ENCODE measurements around the gene EEF1G. TPM values are rescaled to one million over a fixed set of nuclear protein-coding genes. Genes with fewer than 3 reads are reported as not detected.
"Not testable (repeated sequence)": the region's sequence is repeated elsewhere in the genome, so short reads cannot be mapped to it uniquely, and the experiment has no call there.

Gene EEF1G
- total RNA-seq, 2 experiments from 2014 or later = 1,986 to 2,351 TPM

DNA sequence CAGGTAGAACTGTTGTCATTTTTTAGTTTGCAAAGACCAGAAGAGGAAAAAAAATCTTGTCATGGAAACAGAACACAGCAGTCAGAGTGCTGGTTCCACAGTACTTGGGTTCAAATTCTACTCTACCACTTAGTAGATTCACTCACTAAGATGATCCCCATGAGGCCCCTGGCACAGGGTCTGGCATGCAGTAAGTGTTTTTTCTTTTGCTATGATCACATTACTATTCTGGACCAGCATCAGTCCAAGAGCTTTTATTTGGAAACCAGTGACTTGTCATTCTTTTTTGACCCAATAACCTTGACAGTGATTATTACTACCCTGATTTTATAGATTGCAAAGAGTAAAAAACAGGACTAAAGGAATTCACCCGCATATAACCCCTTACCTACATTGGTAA lies 4.1 kb downstream of the EEF1G start:
- ATAC-seq (no peak), DNase-seq (no peak)
- H3K9me3 Mint-ChIP-seq (ENCODE audit: low read depth) = no peaks in the 10 kb centered on the region
- POLR2A ChIA-PET = interaction anchor here (0.6 to 1.4 kb wide), 3 partner anchors 13 to 30 kb away, joined by 3 to 6 read pairs (median 5); no protein-coding TSS in a partner anchor
- CTCF ChIA-PET = interaction anchor here (0.7 to 2.4 kb wide), 8 partner anchors 10 to 1115 kb away, joined by 3 to 15 read pairs (median 4); partner anchors contain the start of genes EML3, ROM1 and TUT1
- H3K27ac Mint-ChIP-seq = peak overlapping the region; percentile 24
- peaks cover 85% of the 10 kb centered on the region for H3K36me3 Mint-ChIP-seq (ENCODE audit: low read depth)
- intact Hi-C loops (cut with DNase I, micrococcal nuclease) = loop anchor here in 1 of 2 experiments (5.0 kb wide), 1 partner anchor 447 kb away; the partner anchor contains the start of gene INCENP
- H3K27me3 Mint-ChIP-seq = no peaks in the 10 kb centered on the region
- peaks cover 64% of the 10 kb centered on the region for H3K4me1 Mint-ChIP-seq
- H3K4me3 Mint-ChIP-seq = no peak overlapping the region

DNA sequence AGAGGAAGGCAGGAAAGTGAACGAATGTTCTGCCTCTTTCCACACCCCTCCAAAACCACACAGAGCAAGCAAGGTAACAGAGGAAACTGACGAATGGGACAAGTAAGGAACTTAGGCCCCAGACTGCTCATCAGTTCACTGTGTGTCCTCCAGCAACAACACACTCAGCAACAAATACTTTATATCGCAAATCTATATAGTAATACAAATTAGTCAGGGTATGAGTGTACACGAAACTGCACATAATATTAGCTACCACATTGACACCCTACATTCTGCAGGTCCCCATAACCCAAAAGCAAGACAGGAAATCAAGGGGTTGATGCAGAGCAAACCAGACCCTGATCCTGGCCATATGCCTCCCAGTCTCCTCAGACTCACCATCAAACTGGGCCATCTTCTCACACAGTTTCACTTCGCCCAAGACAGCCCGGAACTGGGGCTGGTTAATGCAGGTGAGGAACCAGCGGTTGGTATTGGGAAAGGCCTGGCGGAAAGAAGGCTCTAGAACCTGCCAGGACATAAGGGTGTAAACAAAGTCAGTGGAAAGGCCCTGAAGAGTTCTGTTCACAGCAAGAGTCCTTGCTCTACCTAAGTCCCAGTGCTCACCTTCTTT lies 6.6 kb downstream of the EEF1G start:
- no peaks in the 10 kb centered on the region for H3K9me3 Mint-ChIP-seq (ENCODE audit: low read depth)
- no peaks in the 10 kb centered on the region for H3K27me3 Mint-ChIP-seq
- ATAC-seq (peak; percentile 38), DNase-seq (no peak)
- H3K36me3 Mint-ChIP-seq (ENCODE audit: low read depth) = peaks cover 68% of the 10 kb centered on the region
- peaks cover 61% of the 10 kb centered on the region for H3K4me1 Mint-ChIP-seq
- ChIA-PET POLR2A (interaction anchor here (2.2 kb wide), 1 partner anchor 10 kb away, joined by 7 read pairs; no protein-coding TSS in a partner anchor), CTCF (interaction anchor here (0.5 to 2.3 kb wide), 5 partner anchors 8 to 283 kb away, joined by 4 to 7 read pairs (median 4); no protein-coding TSS in a partner anchor)
- intact Hi-C loops (cut with DNase I, micrococcal nuclease) = no loop called here
- H3K27ac Mint-ChIP-seq = peak overlapping the region; percentile 73
- no peak overlapping the region for H3K4me3 Mint-ChIP-seq

DNA sequence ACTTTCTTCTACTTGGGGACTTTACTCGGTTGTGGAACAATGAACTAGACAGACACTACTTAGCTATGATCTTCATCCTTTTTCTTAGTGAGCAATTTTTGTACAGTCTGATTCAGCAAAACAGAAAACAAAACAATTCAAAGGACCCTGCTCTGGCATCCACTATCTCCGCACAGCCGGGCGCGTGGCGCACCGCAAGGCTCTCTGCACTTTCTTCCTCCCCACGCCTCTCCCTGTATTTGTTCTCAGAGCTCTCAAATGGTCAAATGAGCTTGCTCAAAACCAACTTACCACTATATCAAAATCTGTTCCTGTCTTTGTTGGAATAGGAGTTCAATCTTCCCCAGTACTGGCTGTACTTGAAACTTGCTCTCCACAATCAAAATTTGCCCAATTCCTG lies 7.4 kb downstream of the EEF1G start:
- intact Hi-C loops (cut with DNase I, micrococcal nuclease) = no loop called here
- POLR2A ChIA-PET = interaction anchor here (0.7 to 2.2 kb wide), 2 partner anchors 9 to 27 kb away, joined by 3 to 7 read pairs; no protein-coding TSS in a partner anchor
- Mint-ChIP-seq H3K27ac (peak overlapping the region; percentile 68), H3K9me3 (ENCODE audit: low read depth) (no peaks in the 10 kb centered on the region), H3K27me3 (no peaks in the 10 kb centered on the region), H3K4me1 (peaks cover 59% of the 10 kb centered on the region), H3K4me3 (no peak overlapping the region), H3K36me3 (ENCODE audit: low read depth) (peaks cover 65% of the 10 kb centered on the region)
- CTCF ChIA-PET = interaction anchor here (0.5 to 2.3 kb wide), 5 partner anchors 9 to 284 kb away, joined by 3 to 7 read pairs (median 4); no protein-coding TSS in a partner anchor
- no peak for DNase-seq
- ATAC-seq = no peak

DNA sequence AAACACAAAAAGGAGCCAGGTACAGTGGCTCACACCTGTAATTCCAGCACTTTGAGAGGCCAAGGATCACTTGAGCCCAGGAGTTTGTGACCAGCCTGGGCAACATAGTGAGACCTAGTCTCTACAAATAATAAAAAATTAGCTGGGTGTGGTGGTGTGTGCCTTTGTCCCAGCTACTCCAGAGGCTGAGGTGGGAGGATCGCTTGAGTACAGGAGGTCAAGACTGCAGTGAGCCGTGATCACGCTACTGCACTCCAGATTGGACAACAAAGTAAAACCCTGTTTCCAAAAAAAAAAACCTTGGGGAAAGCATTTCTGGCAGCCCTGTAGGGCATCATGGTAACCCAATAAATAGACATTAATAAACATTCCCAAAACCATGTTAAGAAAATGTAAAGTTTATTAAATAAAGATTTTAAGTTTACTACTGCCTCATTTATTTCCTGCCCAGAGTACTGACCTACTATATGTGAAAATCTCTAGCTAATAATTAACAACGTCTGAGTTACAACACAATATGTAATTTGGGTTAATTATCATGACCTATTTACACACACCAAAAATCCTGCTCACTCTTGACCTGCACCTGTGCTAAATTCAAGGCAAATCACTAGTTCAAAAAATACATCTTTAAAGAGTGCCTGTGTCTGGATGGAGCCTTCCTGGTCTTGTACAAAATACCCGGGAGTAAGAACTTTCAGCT lies 8.4 kb downstream of the EEF1G start:
- CTCF ChIA-PET = interaction anchor here (0.6 to 2.3 kb wide), 7 partner anchors 8 to 192 kb away, joined by 3 to 7 read pairs (median 3); partner anchors contain the start of gene EEF1G

GRCh38 chr11:62561677-62562230 lies 11.9 kb downstream of the EEF1G start:
- ATAC-seq; DNase-seq; H3K9me3 Mint-ChIP-seq (ENCODE audit: low read depth); intact Hi-C loops (cut with DNase I, micrococcal nuclease); H3K27me3 Mint-ChIP-seq; H3K4me3 Mint-ChIP-seq: not testable (repeated sequence)
- Mint-ChIP-seq H3K4me1 (peaks cover 70% of the 10 kb centered on the region), H3K27ac (peak overlapping the region; percentile 49), H3K36me3 (ENCODE audit: low read depth) (peaks cover 63% of the 10 kb centered on the region)
- POLR2A ChIA-PET = interaction anchor here (1.3 kb wide), 1 partner anchor 137 kb away, joined by 5 read pairs; no protein-coding TSS in a partner anchor
- CTCF ChIA-PET = interaction anchor here (1.0 to 5.2 kb wide), 8 partner anchors 8 to 172 kb away, joined by 3 to 56 read pairs (median 6); no protein-coding TSS in a partner anchor

More for the DNA sequence above, 8.4 kb downstream of the EEF1G start:
- H3K9me3 Mint-ChIP-seq (ENCODE audit: low read depth) = no peaks in the 10 kb centered on the region
- peak overlapping the region; percentile 45 for H3K27ac Mint-ChIP-seq
- no peak overlapping the region for H3K4me3 Mint-ChIP-seq
- intact Hi-C loops (cut with DNase I, micrococcal nuclease) = no loop called here
- H3K4me1 Mint-ChIP-seq = peaks cover 60% of the 10 kb centered on the region
- peaks cover 67% of the 10 kb centered on the region for H3K36me3 Mint-ChIP-seq (ENCODE audit: low read depth)
- POLR2A ChIA-PET = interaction anchor here (1.7 to 2.2 kb wide), 2 partner anchors 8 to 140 kb away, joined by 7 to 14 read pairs; no protein-coding TSS in a partner anchor
- H3K27me3 Mint-ChIP-seq = no peaks in the 10 kb centered on the region
- DNase-seq (no peak), ATAC-seq (no peak)

DNA sequence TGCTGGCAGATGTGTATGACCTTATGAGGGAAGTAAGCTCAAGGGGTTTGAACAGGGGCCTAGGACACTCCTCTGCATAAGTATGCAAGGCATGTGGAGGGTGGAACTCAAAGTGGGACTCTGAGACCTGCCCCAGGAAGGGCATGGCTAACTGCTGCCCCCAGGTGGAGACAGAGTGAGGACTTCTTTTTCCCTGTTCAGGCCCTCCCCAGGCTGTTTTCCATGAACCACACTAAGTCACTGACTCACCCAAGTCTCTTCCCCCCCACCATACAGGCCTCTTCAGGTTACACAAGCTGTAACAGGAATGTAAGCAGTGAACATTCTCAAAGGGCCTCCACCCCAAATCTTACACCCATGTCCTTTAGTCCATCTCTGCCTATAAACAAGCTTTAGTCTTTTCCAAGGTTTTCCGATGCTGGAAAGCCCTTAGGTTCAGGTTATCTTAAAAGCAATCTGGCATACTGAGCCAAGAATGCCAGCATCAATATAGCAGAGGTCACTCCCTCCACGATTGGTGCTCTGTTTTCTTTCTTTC lies 13.1 kb downstream of the EEF1G start:
- Mint-ChIP-seq H3K27me3 (no peaks in the 10 kb centered on the region), H3K4me1 (peaks cover 70% of the 10 kb centered on the region), H3K4me3 (no peak overlapping the region), H3K9me3 (ENCODE audit: low read depth) (no peaks in the 10 kb centered on the region), H3K27ac (peak overlapping the region; percentile 85), H3K36me3 (ENCODE audit: low read depth) (peaks cover 53% of the 10 kb centered on the region)
- peak; percentile 18 for ATAC-seq
- POLR2A ChIA-PET = interaction anchor here (0.6 to 1.5 kb wide), 5 partner anchors 9 to 167 kb away, joined by 3 to 5 read pairs (median 4); partner anchors contain the start of genes EEF1G and HNRNPUL2
- intact Hi-C loops (cut with DNase I, micrococcal nuclease) = loop anchor here (1.0 kb wide), 3 partner anchors 18 to 136 kb away; no protein-coding TSS in a partner anchor
- DNase-seq = peak; percentile 88
- CTCF ChIA-PET = interaction anchor here (0.7 to 5.2 kb wide), 12 partner anchors 9 to 171 kb away, joined by 3 to 56 read pairs (median 5); partner anchors contain the start of gene EEF1G

- Mint-ChIP-seq H3K36me3 (ENCODE audit: low read depth) (peaks cover 50% of the 10 kb centered on the region), H3K27ac (peak overlapping the region; percentile 85), H3K4me1 (peaks cover 77% of the 10 kb centered on the region)
- not testable (repeated sequence) for H3K4me3 Mint-ChIP-seq; DNase-seq; ATAC-seq; H3K9me3 Mint-ChIP-seq (ENCODE audit: low read depth); H3K27me3 Mint-ChIP-seq
- ChIA-PET CTCF (interaction anchor here (0.6 to 5.2 kb wide), 11 partner anchors 8 to 165 kb away, joined by 3 to 56 read pairs (median 4); partner anchors contain the start of gene EEF1G), POLR2A (interaction anchor here (1.0 kb wide), 2 partner anchors 8 to 295 kb away, joined by 3 to 4 read pairs; no protein-coding TSS in a partner anchor)
- intact Hi-C loops (cut with DNase I, micrococcal nuclease) = loop anchor here (1.0 to 10.0 kb wide), 7 partner anchors 17 to 1575 kb away; partner anchors contain the start of genes EML3 (in 1 of the 2) and ROM1 (in 1 of the 2)
Measured at GRCh38 chr11:62559626-62560025, 14.1 kb downstream of the EEF1G start.

DNA sequence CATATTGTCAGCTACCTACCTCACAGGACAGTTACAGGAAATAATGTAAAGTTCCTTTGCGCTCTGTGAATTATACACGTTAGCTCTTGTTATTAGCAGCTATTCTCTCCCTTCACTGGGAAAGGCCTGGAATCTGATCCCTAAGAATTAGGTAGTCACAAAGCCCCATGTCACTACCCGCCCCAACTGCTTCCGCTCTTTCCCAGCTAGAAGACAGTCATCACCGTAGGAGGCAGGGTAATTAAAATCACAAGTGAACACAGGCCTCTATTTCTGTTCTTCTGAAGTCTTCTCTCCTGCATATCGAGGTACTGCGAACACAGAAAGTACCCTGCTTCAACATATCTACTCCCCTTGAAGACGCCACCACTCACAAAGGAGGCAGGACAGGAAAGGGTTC lies 14.5 kb downstream of the EEF1G start:
- ATAC-seq = no peak
- peaks cover 54% of the 10 kb centered on the region for H3K36me3 Mint-ChIP-seq (ENCODE audit: low read depth)
- H3K4me1 Mint-ChIP-seq = peaks cover 82% of the 10 kb centered on the region
- no peak overlapping the region for H3K4me3 Mint-ChIP-seq
- intact Hi-C loops (cut with DNase I, micrococcal nuclease) = loop anchor here (5.0 to 10.0 kb wide), 4 partner anchors 53 to 1574 kb away; partner anchors contain the start of genes EML3 (in 1 of the 2) and ROM1 (in 1 of the 2)
- H3K9me3 Mint-ChIP-seq (ENCODE audit: low read depth) = no peaks in the 10 kb centered on the region
- H3K27me3 Mint-ChIP-seq = no peaks in the 10 kb centered on the region
- H3K27ac Mint-ChIP-seq = peak overlapping the region; percentile 85
- DNase-seq = no peak
- POLR2A ChIA-PET = interaction anchor here (0.6 to 1.0 kb wide), 6 partner anchors 9 to 1569 kb away, joined by 3 to 6 read pairs (median 4); no protein-coding TSS in a partner anchor
- CTCF ChIA-PET = interaction anchor here (0.6 to 5.2 kb wide), 9 partner anchors 8 to 136 kb away, joined by 3 to 56 read pairs (median 4); partner anchors contain the start of gene EEF1G

- ChIA-PET CTCF (interaction anchor here (0.6 to 5.2 kb wide), 9 partner anchors 9 to 135 kb away, joined by 3 to 56 read pairs (median 4); no protein-coding TSS in a partner anchor), POLR2A (interaction anchor here (0.6 to 2.3 kb wide), 8 partner anchors 9 to 1569 kb away, joined by 3 to 16 read pairs (median 4); partner anchors contain the start of genes LBHD1 and UQCC3)
- Mint-ChIP-seq H3K4me1 (peaks cover 84% of the 10 kb centered on the region), H3K4me3 (no peak overlapping the region), H3K27ac (peak overlapping the region; percentile 85), H3K36me3 (ENCODE audit: low read depth) (peaks cover 54% of the 10 kb centered on the region), H3K27me3 (no peaks in the 10 kb centered on the region), H3K9me3 (ENCODE audit: low read depth) (no peaks in the 10 kb centered on the region)
- intact Hi-C loops (cut with DNase I, micrococcal nuclease) = loop anchor here (5.0 to 10.0 kb wide), 4 partner anchors 54 to 1574 kb away; partner anchors contain the start of genes EML3 (in 1 of the 2) and ROM1 (in 1 of the 2)
- ATAC-seq = no peak
- no peak for DNase-seq
Measured at GRCh38 chr11:62558669-62559068, 15.0 kb downstream of the EEF1G start.

Data from activated CD4-positive, alpha-beta T cell treated with anti-CD3 and anti-CD28 coated beads for 36 hours (primary cell).